Liver (tissue), 9 donors: ENCODE results near the gene IRF6. TPM values are rescaled to one million over a fixed set of nuclear protein-coding genes. Genes with fewer than 3 reads are reported as not detected.

ENCODE experiments used
- DNase-seq: peaks from one replicate; pipeline ENCODE4 v3.0.0-alpha.2; 2017; ENCODE audit warnings: low spot score
- H3K27ac ChIP-seq, 2 donors: one replicate each; pipeline ENCODE4 v1.7.0; 2013; ENCODE audit warnings: inconsistent platforms in 2 of 2, low read length in 2 of 2, control low read depth in 1 of 2, low read depth in 1 of 2, mild to moderate bottlenecking in 1 of 2
- H3K27me3 ChIP-seq, 4 donors: one replicate each; pipeline versions ENCODE4 v1.6.1 to v1.7.0; 2013; ENCODE audit warnings: low read length in 3 of 4, inconsistent platforms in 1 of 4, mild to moderate bottlenecking in 1 of 4, moderate library complexity in 1 of 4; ENCODE audit not compliant: control insufficient read depth in 4 of 4, insufficient read depth in 4 of 4
- H3K36me3 ChIP-seq, 4 donors: one replicate each; pipeline versions ENCODE4 v1.6.1 to v1.7.0; 2013; ENCODE audit warnings: low read length in 3 of 4, mild to moderate bottlenecking in 3 of 4, low read depth in 1 of 4, moderate library complexity in 1 of 4; ENCODE audit not compliant: control insufficient read depth in 4 of 4, insufficient read depth in 3 of 4
- H3K4me1 ChIP-seq, 4 donors: one replicate each; pipeline versions ENCODE4 v1.6.1 to v1.7.0; 2013; ENCODE audit warnings: low read length in 3 of 4, mild to moderate bottlenecking in 3 of 4, moderate library complexity in 1 of 4; ENCODE audit not compliant: control insufficient read depth in 4 of 4, insufficient read depth in 4 of 4
- H3K4me3 ChIP-seq, 3 donors: one replicate each; pipeline versions ENCODE4 v1.6.1 to v1.7.0; 2013; ENCODE audit warnings: low read length in 3 of 3, control low read depth in 1 of 3, low read depth in 1 of 3, mild to moderate bottlenecking in 1 of 3
- H3K9ac ChIP-seq, 2 donors: one replicate each; pipeline ENCODE4 v1.7.0; 2013; ENCODE audit warnings: low read length in 2 of 2, mild to moderate bottlenecking in 2 of 2, moderate library complexity in 2 of 2, control low read depth in 1 of 2, low read depth in 1 of 2
- H3K9me3 ChIP-seq, 4 donors: one replicate each; pipeline versions ENCODE4 v1.6.1 to v1.7.0; 2013; ENCODE audit warnings: low read length in 3 of 4; ENCODE audit not compliant: control insufficient read depth in 4 of 4
- EGR1 ChIP-seq, 2 donors: IDR thresholded peaks; 2 replicates each; pipeline ENCODE4 v1.6.1; 2016 to 2018; ENCODE audit warnings: antibody characterized with exemption in 2 of 2, low read depth in 2 of 2
- FOXA2 ChIP-seq: IDR thresholded peaks from 2 replicates; pipeline ENCODE4 v1.6.1; 2016; ENCODE audit warnings: antibody characterized with exemption
- GABPA ChIP-seq, 2 donors: IDR thresholded peaks in 1 of 2; conservative IDR thresholded peaks in 1 of 2; 2 replicates each; pipeline ENCODE4 v1.6.1; 2016; ENCODE audit warnings: antibody characterized with exemption in 2 of 2, mild to moderate bottlenecking in 1 of 2, moderate library complexity in 1 of 2
- HNF4A ChIP-seq, 2 donors: conservative IDR thresholded peaks; 2 replicates each; pipeline ENCODE4 v1.6.1; 2016; ENCODE audit warnings: antibody characterized with exemption in 2 of 2, mild to moderate bottlenecking in 2 of 2
- HNF4G ChIP-seq: IDR thresholded peaks from 2 replicates; pipeline ENCODE4 v1.6.1; 2016; ENCODE audit warnings: antibody characterized with exemption
- JUND ChIP-seq, 2 donors: IDR thresholded peaks; 2 replicates each; pipeline ENCODE4 v1.6.1; 2016; ENCODE audit warnings: antibody characterized with exemption in 2 of 2
- NR2F2 ChIP-seq: IDR thresholded peaks from 2 replicates; pipeline ENCODE4 v1.6.1; 2016; ENCODE audit warnings: antibody characterized with exemption
- SP1 ChIP-seq: IDR thresholded peaks from 2 replicates; pipeline ENCODE4 v1.6.1; 2018; ENCODE audit warnings: antibody characterized with exemption, mild to moderate bottlenecking
- TAF1 ChIP-seq: conservative IDR thresholded peaks from 2 replicates; pipeline ENCODE4 v1.6.1; 2016; ENCODE audit warnings: antibody characterized with exemption, mild to moderate bottlenecking
- YY1 ChIP-seq: IDR thresholded peaks from 2 replicates; pipeline ENCODE4 v1.6.1; 2016; ENCODE audit warnings: antibody characterized with exemption, mild to moderate bottlenecking
- WGBS: extraction: QIAGEN DNeasy Blood & Tissue Kit; methylation state at CpG from one replicate; pipeline ENCODE4 v1.1.7; 2013; 5-methylcytosine and 5-hydroxymethylcytosine counted together
- polyA plus RNA-seq, 2 donors: library from polyadenylated mRNA; stranded (reverse) in 1 of 2; unstranded in 1 of 2; fragments of 200-250 nt in 1 of 2; fragments of >200 nt in 1 of 2; fragmentation: Nextera tagmentation in 1 of 2; extraction: Ambion mirVana in 1 of 2; gene quantifications; one replicate each; pipeline versions ENCODE4 v1.2.1 to v1.2.3, GENCODE V29; 2013 to 2015
- total RNA-seq, 2 donors: library from RNA; depleted of rRNA; stranded (reverse); fragments of >200 nt; gene quantifications; one replicate each; pipeline ENCODE4 v1.2.3, GENCODE V29; 2014
- TF ChIP-seq, protein P1 (sequence below): IDR thresholded peaks from 2 replicates; pipeline ENCODE4 v1.6.1; 2016; ENCODE audit warnings: antibody characterized with exemption
- TF ChIP-seq, protein P2 (sequence below): IDR thresholded peaks from 2 replicates; pipeline ENCODE4 v1.6.1; 2016; ENCODE audit warnings: antibody characterized with exemption
- TF ChIP-seq, protein P3 (sequence below): IDR thresholded peaks from 2 replicates; pipeline ENCODE4 v1.6.1; 2016; ENCODE audit warnings: antibody characterized with exemption
- TF ChIP-seq, protein P4 (sequence below): IDR thresholded peaks from 2 replicates; pipeline ENCODE4 v1.6.1; 2016; ENCODE audit warnings: antibody characterized with exemption, mild to moderate bottlenecking
- TF ChIP-seq, protein P5 (sequence below): fragments of 150-350 bp; IDR thresholded peaks from 2 replicates; pipeline ENCODE4 v1.5.1; 2017; ENCODE audit warnings: improper control_type of control experiment, low read depth, low read length; ENCODE audit not compliant: missing input control
- donor health status: healthy.
- donor health status: healthy.
- donor health status: healthy.
- donor health status: healthy.
- donor health status: healthy.

Gene IRF6
- total and polyA plus RNA-seq, 4 donors: 0.51 to 29.3 (median 14.3) TPM

DNA sequence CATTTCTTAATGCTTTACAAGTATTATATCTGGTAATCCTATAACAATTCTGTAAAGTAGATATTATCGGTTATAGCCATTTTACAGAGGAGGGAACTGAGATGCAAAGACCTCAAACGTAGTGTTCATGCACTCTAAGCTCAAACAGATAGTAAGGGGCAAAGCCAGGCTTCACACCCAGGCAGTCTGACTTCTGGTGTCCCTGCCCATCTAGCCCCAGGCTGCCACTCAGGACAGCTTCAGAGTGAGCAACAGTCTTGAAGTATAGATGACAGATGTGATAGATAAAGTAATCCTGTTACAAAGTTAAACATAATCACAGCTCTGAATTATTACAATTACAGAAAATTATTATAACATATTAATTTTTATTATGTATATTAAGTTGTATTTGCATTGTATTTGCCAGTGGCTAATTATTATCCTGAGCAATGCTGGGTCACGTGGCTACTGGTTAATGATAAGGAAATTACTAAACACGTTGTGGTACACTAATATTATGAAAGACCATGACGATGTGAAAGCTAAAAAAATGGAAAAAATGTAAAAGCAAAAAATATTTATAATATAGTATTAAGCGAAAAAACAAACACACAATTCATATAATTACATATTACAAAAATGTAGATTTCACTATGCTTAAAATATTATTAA lies 56.1 kb downstream of the IRF6 start:
- Histone ChIP-seq H3K9me3 (no peaks in the 10 kb centered on the region), H3K36me3 (no peaks in the 10 kb centered on the region), H3K9ac (no peak overlapping the region), H3K4me1 (peaks cover 3 to 12% (median 9%) of the 10 kb centered on the region in 4 donors), H3K27ac (peak overlapping the region; percentile 36 to 37), H3K4me3 (no peak overlapping the region), H3K27me3 (no peaks in the 10 kb centered on the region)
- TF ChIP-seq TAF1: no peak
- no peak for TF ChIP-seq SP1
- no peak for TF ChIP-seq YY1
- TF ChIP-seq JUND (IDR thresholded peaks at IDR 0.05): no peak
- no peak for TF ChIP-seq GABPA (IDR thresholded peaks at IDR 0.05 in 1 of 2, conservative IDR thresholded peaks at IDR 0.05 in 1 of 2)
- TF ChIP-seq, protein P1, sequence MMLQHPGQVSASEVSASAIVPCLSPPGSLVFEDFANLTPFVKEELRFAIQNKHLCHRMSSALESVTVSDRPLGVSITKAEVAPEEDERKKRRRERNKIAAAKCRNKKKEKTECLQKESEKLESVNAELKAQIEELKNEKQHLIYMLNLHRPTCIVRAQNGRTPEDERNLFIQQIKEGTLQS: no peak
- no peak for TF ChIP-seq EGR1 (IDR thresholded peaks at IDR 0.05; ENCODE audit: low read depth in 2 of 2)
- TF ChIP-seq, protein P2, sequence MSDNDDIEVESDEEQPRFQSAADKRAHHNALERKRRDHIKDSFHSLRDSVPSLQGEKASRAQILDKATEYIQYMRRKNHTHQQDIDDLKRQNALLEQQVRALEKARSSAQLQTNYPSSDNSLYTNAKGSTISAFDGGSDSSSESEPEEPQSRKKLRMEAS: no peak
- TF ChIP-seq, protein P3, sequence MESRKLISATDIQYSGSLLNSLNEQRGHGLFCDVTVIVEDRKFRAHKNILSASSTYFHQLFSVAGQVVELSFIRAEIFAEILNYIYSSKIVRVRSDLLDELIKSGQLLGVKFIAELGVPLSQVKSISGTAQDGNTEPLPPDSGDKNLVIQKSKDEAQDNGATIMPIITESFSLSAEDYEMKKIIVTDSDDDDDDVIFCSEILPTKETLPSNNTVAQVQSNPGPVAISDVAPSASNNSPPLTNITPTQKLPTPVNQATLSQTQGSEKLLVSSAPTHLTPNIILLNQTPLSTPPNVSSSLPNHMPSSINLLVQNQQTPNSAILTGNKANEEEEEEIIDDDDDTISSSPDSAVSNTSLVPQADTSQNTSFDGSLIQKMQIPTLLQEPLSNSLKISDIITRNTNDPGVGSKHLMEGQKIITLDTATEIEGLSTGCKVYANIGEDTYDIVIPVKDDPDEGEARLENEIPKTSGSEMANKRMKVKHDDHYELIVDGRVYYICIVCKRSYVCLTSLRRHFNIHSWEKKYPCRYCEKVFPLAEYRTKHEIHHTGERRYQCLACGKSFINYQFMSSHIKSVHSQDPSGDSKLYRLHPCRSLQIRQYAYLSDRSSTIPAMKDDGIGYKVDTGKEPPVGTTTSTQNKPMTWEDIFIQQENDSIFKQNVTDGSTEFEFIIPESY: no peak
- TF ChIP-seq HNF4G: no peak
- TF ChIP-seq NR2F2: no peak
- TF ChIP-seq FOXA2: no peak
- DNase-seq: no peak
- 42% methylated on average over 6 of the region's 6 CpGs for WGBS

DNA sequence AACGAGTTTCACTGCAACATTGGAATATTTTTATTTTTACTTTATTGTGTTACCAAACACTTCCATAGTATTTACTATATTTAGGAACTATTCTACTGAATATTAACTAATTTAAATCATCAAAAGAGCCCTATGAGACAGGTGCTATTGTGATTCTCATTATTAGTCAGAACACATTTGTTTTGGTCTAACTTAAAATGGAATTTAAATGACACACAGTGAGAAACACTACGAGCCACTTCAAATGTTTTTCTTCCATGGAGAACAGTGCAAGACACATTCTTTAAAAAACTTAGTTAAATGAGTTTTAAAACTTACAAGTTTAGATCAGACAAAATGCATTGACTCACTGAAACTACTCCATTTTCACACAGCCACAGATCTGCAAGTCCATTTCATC lies 56.7 kb downstream of the IRF6 start:
- H3K4me3 ChIP-seq: no peak overlapping the region
- H3K27ac ChIP-seq: peak overlapping the region in 1 of 2 donors; percentile 37
- no peak for TF ChIP-seq TAF1
- no peak for TF ChIP-seq JUND (IDR thresholded peaks at IDR 0.05)
- TF ChIP-seq EGR1 (IDR thresholded peaks at IDR 0.05; ENCODE audit: low read depth in 2 of 2): no peak
- TF ChIP-seq, protein P2: no peak
- TF ChIP-seq FOXA2: no peak
- TF ChIP-seq, protein P4, sequence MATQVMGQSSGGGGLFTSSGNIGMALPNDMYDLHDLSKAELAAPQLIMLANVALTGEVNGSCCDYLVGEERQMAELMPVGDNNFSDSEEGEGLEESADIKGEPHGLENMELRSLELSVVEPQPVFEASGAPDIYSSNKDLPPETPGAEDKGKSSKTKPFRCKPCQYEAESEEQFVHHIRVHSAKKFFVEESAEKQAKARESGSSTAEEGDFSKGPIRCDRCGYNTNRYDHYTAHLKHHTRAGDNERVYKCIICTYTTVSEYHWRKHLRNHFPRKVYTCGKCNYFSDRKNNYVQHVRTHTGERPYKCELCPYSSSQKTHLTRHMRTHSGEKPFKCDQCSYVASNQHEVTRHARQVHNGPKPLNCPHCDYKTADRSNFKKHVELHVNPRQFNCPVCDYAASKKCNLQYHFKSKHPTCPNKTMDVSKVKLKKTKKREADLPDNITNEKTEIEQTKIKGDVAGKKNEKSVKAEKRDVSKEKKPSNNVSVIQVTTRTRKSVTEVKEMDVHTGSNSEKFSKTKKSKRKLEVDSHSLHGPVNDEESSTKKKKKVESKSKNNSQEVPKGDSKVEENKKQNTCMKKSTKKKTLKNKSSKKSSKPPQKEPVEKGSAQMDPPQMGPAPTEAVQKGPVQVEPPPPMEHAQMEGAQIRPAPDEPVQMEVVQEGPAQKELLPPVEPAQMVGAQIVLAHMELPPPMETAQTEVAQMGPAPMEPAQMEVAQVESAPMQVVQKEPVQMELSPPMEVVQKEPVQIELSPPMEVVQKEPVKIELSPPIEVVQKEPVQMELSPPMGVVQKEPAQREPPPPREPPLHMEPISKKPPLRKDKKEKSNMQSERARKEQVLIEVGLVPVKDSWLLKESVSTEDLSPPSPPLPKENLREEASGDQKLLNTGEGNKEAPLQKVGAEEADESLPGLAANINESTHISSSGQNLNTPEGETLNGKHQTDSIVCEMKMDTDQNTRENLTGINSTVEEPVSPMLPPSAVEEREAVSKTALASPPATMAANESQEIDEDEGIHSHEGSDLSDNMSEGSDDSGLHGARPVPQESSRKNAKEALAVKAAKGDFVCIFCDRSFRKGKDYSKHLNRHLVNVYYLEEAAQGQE: no peak
- no peak for TF ChIP-seq NR2F2
- no peak for TF ChIP-seq SP1
- TF ChIP-seq, protein P5, sequence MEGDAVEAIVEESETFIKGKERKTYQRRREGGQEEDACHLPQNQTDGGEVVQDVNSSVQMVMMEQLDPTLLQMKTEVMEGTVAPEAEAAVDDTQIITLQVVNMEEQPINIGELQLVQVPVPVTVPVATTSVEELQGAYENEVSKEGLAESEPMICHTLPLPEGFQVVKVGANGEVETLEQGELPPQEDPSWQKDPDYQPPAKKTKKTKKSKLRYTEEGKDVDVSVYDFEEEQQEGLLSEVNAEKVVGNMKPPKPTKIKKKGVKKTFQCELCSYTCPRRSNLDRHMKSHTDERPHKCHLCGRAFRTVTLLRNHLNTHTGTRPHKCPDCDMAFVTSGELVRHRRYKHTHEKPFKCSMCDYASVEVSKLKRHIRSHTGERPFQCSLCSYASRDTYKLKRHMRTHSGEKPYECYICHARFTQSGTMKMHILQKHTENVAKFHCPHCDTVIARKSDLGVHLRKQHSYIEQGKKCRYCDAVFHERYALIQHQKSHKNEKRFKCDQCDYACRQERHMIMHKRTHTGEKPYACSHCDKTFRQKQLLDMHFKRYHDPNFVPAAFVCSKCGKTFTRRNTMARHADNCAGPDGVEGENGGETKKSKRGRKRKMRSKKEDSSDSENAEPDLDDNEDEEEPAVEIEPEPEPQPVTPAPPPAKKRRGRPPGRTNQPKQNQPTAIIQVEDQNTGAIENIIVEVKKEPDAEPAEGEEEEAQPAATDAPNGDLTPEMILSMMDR: no peak
- TF ChIP-seq, protein P1: no peak
- TF ChIP-seq, protein P3: no peak
- no peak for TF ChIP-seq HNF4A (conservative IDR thresholded peaks at IDR 0.05)
- DNase-seq: no peak
- no peaks in the 10 kb centered on the region for H3K36me3 ChIP-seq
- no peaks in the 10 kb centered on the region for H3K9me3 ChIP-seq
- 73% methylated on average over 2 of the region's 2 CpGs for WGBS
- peaks cover 3 to 12% (median 9%) of the 10 kb centered on the region in 4 donors for H3K4me1 ChIP-seq
- H3K9ac ChIP-seq: no peak overlapping the region
- H3K27me3 ChIP-seq: no peaks in the 10 kb centered on the region
